ENCODE results near the gene SBNO2. TPM values are rescaled to one million over a fixed set of nuclear protein-coding genes. Genes with fewer than 3 reads are reported as not detected.
"Not testable (repeated sequence)": the region's sequence is repeated elsewhere in the genome, so short reads cannot be mapped to it uniquely, and the experiment has no call there.

SBNO2 gene
- total RNA-seq, 2 donors from 2014 or later: 204 to 205 TPM

GRCh38 chr19:1135454-1135853 is 38.6 kb downstream of the SBNO2 start:
- Mint-ChIP-seq H3K9me3 (no peaks in the 10 kb centered on the region), H3K27me3 (no peaks in the 10 kb centered on the region), H3K4me1 (ENCODE audit: low read depth in 2 of 2) (peaks cover 15 to 30% of the 10 kb centered on the region in 2 donors), H3K27ac (peak overlapping the region; percentile 86 to 88), H3K36me3 (no peaks in the 10 kb centered on the region), H3K4me3 (no peak overlapping the region)
- DNase-seq (ENCODE audit: low spot score) (no peak), ATAC-seq (no peak)

GRCh38 chr19:1134431-1134830 is 39.6 kb downstream of the SBNO2 start:
- DNase-seq (ENCODE audit: low spot score) (no peak), ATAC-seq (no peak)
- H3K27me3 Mint-ChIP-seq: no peaks in the 10 kb centered on the region
- H3K4me3 Mint-ChIP-seq: peak overlapping the region; percentile 85
- peaks cover 15 to 31% of the 10 kb centered on the region in 2 donors for H3K4me1 Mint-ChIP-seq (ENCODE audit: low read depth in 2 of 2)
- H3K36me3 Mint-ChIP-seq: no peaks in the 10 kb centered on the region
- no peaks in the 10 kb centered on the region for H3K9me3 Mint-ChIP-seq
- H3K27ac Mint-ChIP-seq: peak overlapping the region; percentile 86 to 94

GRCh38 chr19:1133471-1133929 is 40.6 kb downstream of the SBNO2 start:
- DNase-seq (ENCODE audit: low spot score) (peak; percentile 93), ATAC-seq (peak; percentile 75 to 76)
- Mint-ChIP-seq H3K27me3 (no peaks in the 10 kb centered on the region), H3K27ac (peak overlapping the region; percentile 86 to 94), H3K9me3 (no peaks in the 10 kb centered on the region), H3K4me3 (peak overlapping the region; percentile 85), H3K4me1 (ENCODE audit: low read depth in 2 of 2) (peaks cover 15 to 30% of the 10 kb centered on the region in 2 donors), H3K36me3 (no peaks in the 10 kb centered on the region)

GRCh38 chr19:1132552-1133383 is 41.3 kb downstream of the SBNO2 start:
- peak overlapping the region; percentile 86 to 94 for H3K27ac Mint-ChIP-seq
- H3K4me1 Mint-ChIP-seq (ENCODE audit: low read depth in 2 of 2): peaks cover 15 to 32% of the 10 kb centered on the region in 2 donors
- no peaks in the 10 kb centered on the region for H3K27me3 Mint-ChIP-seq
- H3K4me3 Mint-ChIP-seq: peak overlapping the region; percentile 85
- H3K36me3 Mint-ChIP-seq: no peaks in the 10 kb centered on the region
- ATAC-seq: peak; percentile 64 to 75
- no peaks in the 10 kb centered on the region for H3K9me3 Mint-ChIP-seq
- DNase-seq (ENCODE audit: low spot score): peak; percentile 93

GRCh38 chr19:1131718-1132551 is 42.1 kb downstream of the SBNO2 start:
- no peaks in the 10 kb centered on the region for H3K36me3 Mint-ChIP-seq
- peak; percentile 71 to 82 for ATAC-seq
- DNase-seq (ENCODE audit: low spot score): peak; percentile 97
- H3K27ac Mint-ChIP-seq: peak overlapping the region; percentile 86 to 94
- H3K4me3 Mint-ChIP-seq: peak overlapping the region; percentile 85
- no peaks in the 10 kb centered on the region for H3K9me3 Mint-ChIP-seq
- no peaks in the 10 kb centered on the region for H3K27me3 Mint-ChIP-seq
- H3K4me1 Mint-ChIP-seq (ENCODE audit: low read depth in 2 of 2): peaks cover 15 to 40% of the 10 kb centered on the region in 2 donors

- H3K9me3 Mint-ChIP-seq: no peaks in the 10 kb centered on the region
- no peak for ATAC-seq
- peak overlapping the region; percentile 85 for H3K4me3 Mint-ChIP-seq
- peak overlapping the region; percentile 86 to 94 for H3K27ac Mint-ChIP-seq
- no peaks in the 10 kb centered on the region for H3K36me3 Mint-ChIP-seq
- DNase-seq (ENCODE audit: low spot score): no peak
- peaks cover 10 to 36% of the 10 kb centered on the region in 2 donors for H3K4me1 Mint-ChIP-seq (ENCODE audit: low read depth in 2 of 2)
- no peaks in the 10 kb centered on the region for H3K27me3 Mint-ChIP-seq
These were observed 43.0 kb downstream of the SBNO2 start for GRCh38 chr19:1130771-1131717.

- Mint-ChIP-seq H3K4me1 (ENCODE audit: low read depth in 2 of 2) (peaks cover 10 to 39% of the 10 kb centered on the region in 2 donors), H3K36me3 (no peaks in the 10 kb centered on the region), H3K27me3 (no peaks in the 10 kb centered on the region), H3K27ac (peak overlapping the region; percentile 86 to 94), H3K9me3 (no peaks in the 10 kb centered on the region), H3K4me3 (peak overlapping the region; percentile 85)
- DNase-seq (ENCODE audit: low spot score): no peak
- no peak for ATAC-seq
These were observed 44.5 kb downstream of the SBNO2 start for GRCh38 chr19:1129535-1129934.

GRCh38 chr19:1129084-1129483 is 45.0 kb downstream of the SBNO2 start:
- H3K36me3 Mint-ChIP-seq; DNase-seq (ENCODE audit: low spot score); H3K9me3 Mint-ChIP-seq; H3K27me3 Mint-ChIP-seq; ATAC-seq: not testable (repeated sequence)
- Mint-ChIP-seq H3K4me1 (ENCODE audit: low read depth in 2 of 2) (peaks cover 8 to 36% of the 10 kb centered on the region in 2 donors), H3K4me3 (peak overlapping the region; percentile 57), H3K27ac (peak overlapping the region; percentile 86 to 94)

GRCh38 chr19:1128106-1128505 is 46.0 kb downstream of the SBNO2 start:
- Mint-ChIP-seq H3K4me3 (no peak overlapping the region), H3K36me3 (no peaks in the 10 kb centered on the region), H3K27ac (no peak overlapping the region), H3K9me3 (no peaks in the 10 kb centered on the region), H3K4me1 (ENCODE audit: low read depth in 2 of 2) (peaks cover 0 to 30% of the 10 kb centered on the region in 2 donors), H3K27me3 (no peaks in the 10 kb centered on the region)
- no peak for DNase-seq (ENCODE audit: low spot score)
- no peak for ATAC-seq

- H3K9me3 Mint-ChIP-seq: no peaks in the 10 kb centered on the region
- no peak for DNase-seq (ENCODE audit: low spot score)
- no peak for ATAC-seq
- no peaks in the 10 kb centered on the region for H3K36me3 Mint-ChIP-seq
- no peak overlapping the region for H3K27ac Mint-ChIP-seq
- no peaks in the 10 kb centered on the region for H3K27me3 Mint-ChIP-seq
- H3K4me1 Mint-ChIP-seq (ENCODE audit: low read depth in 2 of 2): peaks cover 0 to 31% of the 10 kb centered on the region in 2 donors
- no peak overlapping the region for H3K4me3 Mint-ChIP-seq
These were observed 46.9 kb downstream of the SBNO2 start for GRCh38 chr19:1126984-1127760.

- H3K4me3 Mint-ChIP-seq: no peak overlapping the region
- no peak for DNase-seq (ENCODE audit: low spot score)
- no peak for ATAC-seq
- H3K4me1 Mint-ChIP-seq (ENCODE audit: low read depth in 2 of 2): peaks cover 0 to 35% of the 10 kb centered on the region in 2 donors
- H3K9me3 Mint-ChIP-seq: no peaks in the 10 kb centered on the region
- H3K36me3 Mint-ChIP-seq: no peaks in the 10 kb centered on the region
- no peaks in the 10 kb centered on the region for H3K27me3 Mint-ChIP-seq
- H3K27ac Mint-ChIP-seq: peak overlapping the region in 1 of 2 donors; percentile 14
These were observed 48.2 kb downstream of the SBNO2 start for GRCh38 chr19:1125601-1126467.

All from natural killer cell treated with Interleukin-12 subunit alpha and Interleukin-12 subunit beta and Interleukin-15 and Interleukin-18, amount 100 ng/mL, for 72 hours (primary cell).